H1 (cell line): ENCODE measurements around the gene SRSF7. TPM values are rescaled to one million over a fixed set of nuclear protein-coding genes. Genes with fewer than 3 reads are reported as not detected.

Experiments
- CBX5 ChIP-seq: fragments of 300-800, 300-1000 bp; sonication (generic); IDR thresholded peaks from 2 replicates; pipeline ENCODE4 v1.7.1; 2016; ENCODE audit warnings: antibody characterized with exemption, low read length, low read depth
- EGR1 ChIP-seq: IDR thresholded peaks from 2 replicates; pipeline ENCODE4 v1.6.1; 2011; ENCODE audit warnings: low read depth, low read length, borderline replicate concordance
- TAF7 ChIP-seq: optimal IDR thresholded peaks from 2 replicates; pipeline ENCODE3; 2011; ENCODE audit warnings: low read depth, mild to moderate bottlenecking, inconsistent platforms, low read length, moderate library complexity, borderline replicate concordance
- polyA plus RNA-seq, 7 experiments: library from polyadenylated mRNA; depleted of rRNA in 3 of 7; stranded (reverse) in 5 of 7; unstranded in 2 of 7; fragments of >200 nt in 5 of 7; fragments of 200-250 nt in 2 of 7; gene quantifications; 1 replicate in 5 of 7; 2 replicates in 1 of 7; 4 replicates in 1 of 7; pipeline versions ENCODE4 v1.2.1 to v1.2.3, GENCODE V29; 2011 to 2013; ENCODE audit warnings: missing spikeins in 2 of 7, mixed read lengths in 2 of 7
- total RNA-seq: library from RNA; stranded (reverse); fragmentation: NEBNext Ultra II Directional; extraction: Animal tissue kit (Norgen Biotek cat#: 25700); gene quantifications from 2 replicates; pipeline ENCODE4 v1.2.1, GENCODE V29; 2021

The SRSF7 gene
- total and polyA plus RNA-seq, 2 of the 8 experiments (the other 6 are each of a cell fraction or from before 2014, with no cell fraction given), result 370 to 415 TPM

DNA sequence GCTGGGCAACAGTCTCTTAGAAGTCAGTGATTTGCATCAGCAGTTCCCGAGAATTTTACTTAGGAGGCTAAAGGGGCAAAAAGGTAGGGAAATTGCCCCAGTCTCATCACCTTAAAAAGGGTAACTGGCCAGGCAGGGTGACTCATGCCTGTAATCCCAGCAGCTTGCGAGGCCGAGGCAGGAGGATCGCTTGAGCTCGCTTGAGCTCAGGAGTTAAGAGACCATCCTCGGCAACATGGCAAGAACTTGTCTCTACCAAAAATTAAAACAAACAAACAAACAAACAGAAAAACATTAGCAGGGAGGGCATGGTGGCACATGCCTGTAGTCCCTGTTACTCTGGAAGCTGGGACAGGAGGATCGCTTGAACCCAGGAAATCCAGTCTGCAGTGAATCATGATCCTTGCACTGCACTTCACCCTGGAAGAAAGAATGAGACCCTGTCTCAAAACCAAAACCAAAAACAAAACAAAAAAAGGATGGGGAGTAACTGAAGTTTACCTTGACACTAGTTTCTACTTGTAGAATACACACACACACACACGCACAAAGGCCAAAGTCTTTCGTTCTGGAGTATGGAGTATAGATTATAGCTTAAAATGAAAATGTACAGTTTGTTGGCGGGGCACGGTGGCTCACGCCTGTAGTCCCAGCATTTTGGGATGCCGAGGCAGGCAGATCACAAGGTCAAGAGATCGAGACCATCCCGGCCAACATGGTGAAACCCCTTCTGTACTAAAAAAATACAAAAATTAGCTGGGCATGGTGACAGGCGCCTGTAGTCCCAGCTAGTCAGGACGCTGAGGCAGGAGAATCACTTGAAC, 24.1 kb upstream of the SRSF7 start (continued):
- TF ChIP-seq CBX5, result no peak
- TF ChIP-seq EGR1, result no peak
- TF ChIP-seq TAF7, result no peak
